DMS53 treated with DMSO at 0.1 percent for 48 hours (cell line): ENCODE data around the gene ADAM10.
A peak's percentile ranks its signal among the peaks of the same experiment; 100 is the strongest.

Experiments
- DNase-seq: peaks from one replicate; lab custom pipeline; 2025; ENCODE audit not compliant: unreplicated experiment; lab: John Stamatoyannopoulos, UW

ADAM10 gene

DNA sequence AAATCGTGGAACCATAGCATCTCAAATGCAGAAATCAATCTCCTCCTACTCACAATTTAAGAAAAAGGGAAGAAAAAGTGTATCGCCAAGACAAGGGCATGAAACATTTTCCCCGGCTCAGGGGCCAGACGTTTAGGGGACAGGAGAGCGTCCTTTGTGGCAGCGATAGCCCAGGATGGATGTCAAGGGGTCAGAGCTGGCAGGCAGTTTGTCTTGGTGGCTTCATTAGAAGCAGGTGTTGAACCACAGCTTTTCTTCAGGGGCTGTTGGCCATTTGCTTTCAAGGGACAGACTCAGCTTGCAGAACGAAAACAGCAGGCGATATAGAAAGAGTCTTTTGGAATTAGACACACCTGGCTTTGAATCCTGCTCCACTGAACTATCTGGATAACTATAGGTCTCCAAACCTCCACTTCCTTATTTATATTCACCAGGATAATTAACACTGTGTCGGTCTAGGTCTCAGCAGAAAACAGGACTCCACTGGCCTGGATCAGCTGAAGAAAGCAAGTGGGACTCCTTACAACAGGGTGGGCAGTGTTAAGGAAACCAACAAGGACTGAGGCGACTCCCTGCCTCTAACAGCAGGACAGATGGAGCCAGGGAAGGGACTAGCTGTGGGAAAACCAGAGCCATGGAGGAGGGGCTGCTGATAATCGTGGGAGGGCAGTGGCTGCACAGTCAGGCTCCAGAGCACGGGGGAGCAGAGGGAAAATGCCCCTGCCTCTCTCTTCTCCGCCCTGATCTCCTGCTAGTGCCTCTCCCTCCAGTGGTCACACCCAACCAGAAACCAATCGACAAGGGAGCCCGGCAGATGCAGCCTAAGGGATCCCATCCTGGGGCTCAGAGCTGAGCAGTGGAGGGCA, 194.1 kb downstream of the ADAM10 start:
- DNase-seq: no peak

DNA sequence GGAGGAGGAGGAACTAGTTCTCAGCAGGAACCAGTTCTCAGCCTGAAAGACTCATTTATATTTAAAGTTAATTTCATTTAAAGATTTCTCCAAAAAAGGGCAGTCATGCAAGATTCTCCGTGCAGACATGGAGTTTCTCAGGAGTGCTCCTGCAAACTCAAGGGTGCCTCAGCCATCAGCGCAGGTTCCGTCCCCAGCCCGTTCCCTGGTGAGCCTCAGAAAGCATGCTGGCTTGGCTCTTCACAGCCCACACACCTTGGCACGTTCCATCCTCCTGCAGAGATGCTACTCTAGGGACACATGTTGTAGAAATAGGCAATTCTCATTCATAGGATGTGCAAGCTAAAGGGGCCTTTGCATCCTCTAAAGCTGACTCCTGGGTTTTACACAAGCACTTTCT, 194.7 kb downstream of the ADAM10 start:
- DNase-seq: no peak

DNA sequence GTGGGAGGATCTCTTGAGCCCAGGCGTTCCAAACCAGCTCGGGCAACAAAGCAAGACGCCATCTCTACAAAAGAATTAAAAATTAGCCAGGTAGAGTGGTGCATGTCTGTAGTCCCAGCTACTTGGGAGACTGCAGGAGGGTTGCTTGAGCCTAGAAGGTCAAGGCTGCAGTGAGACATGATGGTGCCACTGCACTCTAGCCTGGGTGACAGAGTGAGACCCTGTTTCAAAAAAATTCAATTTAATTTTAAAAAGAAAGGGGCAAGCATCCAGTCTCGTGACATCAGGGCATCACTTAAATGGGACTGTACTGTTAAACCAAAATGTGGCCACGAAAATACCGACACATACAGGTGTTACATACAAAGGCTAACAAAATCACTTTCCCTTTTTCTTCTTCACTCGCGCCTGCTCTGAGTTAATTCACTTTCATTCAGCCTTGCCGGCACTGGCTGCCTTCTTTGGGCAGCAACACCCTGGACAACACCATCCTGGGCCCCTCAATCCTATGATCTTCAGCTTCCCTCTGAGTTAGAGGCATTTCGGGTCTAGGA, 196.1 kb downstream of the ADAM10 start:
- no peak for DNase-seq

- DNase-seq: no peak
Observed at GRCh38 chr15:58552505-58553364, 196.8 kb downstream of the ADAM10 start.

GRCh38 chr15:58551764-58552504, 197.6 kb downstream of the ADAM10 start:
- no peak for DNase-seq

- DNase-seq: no peak
Observed at GRCh38 chr15:58551084-58551763, 198.3 kb downstream of the ADAM10 start.

DNA sequence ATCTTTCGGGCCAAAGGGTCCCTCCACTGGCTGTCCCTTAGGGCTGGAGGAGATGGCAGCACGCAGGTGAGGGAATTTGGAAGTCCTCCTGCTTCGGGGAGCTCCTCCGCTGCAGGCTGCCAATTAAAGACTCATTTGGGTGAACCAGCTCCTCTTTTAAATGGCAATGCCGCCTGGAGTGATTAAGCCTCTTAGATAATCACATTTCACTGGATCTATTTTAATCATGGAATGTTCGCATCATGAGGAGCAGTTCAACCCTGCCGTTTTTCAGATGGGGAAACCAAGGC, 199.8 kb downstream of the ADAM10 start:
- no peak for DNase-seq

DNA sequence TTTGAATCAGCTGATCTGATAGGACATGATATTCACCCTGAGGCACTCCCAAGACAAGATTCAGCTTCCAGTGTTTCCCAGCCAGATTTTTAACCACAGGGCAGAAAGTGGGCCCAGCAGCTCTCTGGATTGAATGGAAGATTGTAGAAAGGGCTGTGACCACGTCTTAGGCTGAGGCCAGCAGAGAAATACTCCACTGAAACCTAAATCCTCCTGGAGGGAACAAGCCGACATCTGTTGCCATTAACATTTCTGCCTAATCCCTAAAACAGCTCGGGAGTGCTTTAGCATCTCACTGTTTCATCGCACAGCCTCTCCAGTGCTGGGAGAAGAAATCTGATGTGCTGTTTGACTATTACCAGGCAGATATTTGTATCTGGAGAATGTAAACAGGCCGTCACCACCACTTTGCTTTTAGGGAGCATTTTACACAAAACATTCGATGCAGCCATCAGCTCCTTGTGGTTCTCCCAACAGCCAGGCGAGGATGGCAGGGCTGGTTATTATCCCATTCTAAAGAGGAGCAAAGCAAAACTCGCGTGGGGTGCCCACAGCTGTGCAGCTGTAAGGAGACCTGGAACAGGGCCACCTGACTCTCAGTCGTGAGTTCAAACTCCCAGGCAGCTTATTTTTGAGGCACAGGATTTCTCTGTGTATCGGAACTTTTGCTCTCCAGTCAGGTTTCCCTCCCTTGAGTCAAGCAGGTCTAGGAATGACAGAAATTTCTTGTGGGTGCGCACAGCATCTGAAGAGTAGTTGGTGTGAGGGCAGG, 200.3 kb downstream of the ADAM10 start:
- DNase-seq: no peak

- no peak for DNase-seq
Observed at GRCh38 chr15:58548308-58549012, 201.0 kb downstream of the ADAM10 start.

- DNase-seq: no peak
Observed at GRCh38 chr15:58547628-58548307, 201.7 kb downstream of the ADAM10 start.

GRCh38 chr15:58546635-58547627, 202.6 kb downstream of the ADAM10 start:
- peak; percentile 2 for DNase-seq

- no peak for DNase-seq
Observed at GRCh38 chr15:58546066-58546591, 203.4 kb downstream of the ADAM10 start.

GRCh38 chr15:58545307-58546065, 204.0 kb downstream of the ADAM10 start:
- no peak for DNase-seq

DNA sequence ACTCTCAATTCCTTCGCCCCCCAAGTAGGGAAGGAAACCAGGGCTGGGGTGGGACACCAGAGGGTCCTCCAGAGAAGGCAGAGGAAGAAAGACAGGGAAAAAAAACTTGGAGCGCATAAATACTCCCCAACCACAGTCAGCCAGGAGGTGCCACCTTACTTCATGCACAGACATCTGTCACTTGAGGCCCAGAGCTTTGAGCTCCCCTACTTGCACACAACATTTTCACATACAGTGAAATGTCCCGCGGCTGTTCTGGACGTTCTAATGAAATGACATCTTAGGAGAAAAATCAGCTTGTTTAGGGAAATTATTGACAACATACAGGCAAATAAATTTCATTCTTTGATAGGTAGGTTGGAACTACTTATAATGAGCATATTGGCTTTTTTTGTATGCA, 204.8 kb downstream of the ADAM10 start:
- DNase-seq: no peak

- no peak for DNase-seq
Observed at GRCh38 chr15:58543664-58544335, 205.7 kb downstream of the ADAM10 start.
